Transverse colon (tissue), 4 donors: ENCODE data around the gene DDX51.

Experiments
- CTCF ChIP-seq, 5 experiments: fragments of 200-600 bp in 3 of 5; fragments of 450-650 bp in 2 of 5; sonication (generic) in 3 of 5; IDR thresholded peaks; 1 replicate in 2 of 5; 2 replicates in 3 of 5; pipeline ENCODE4 v1.5.1; 2016 to 2017; ENCODE audit warnings: antibody characterized with exemption in 5 of 5, inconsistent platforms in 3 of 5, mild to moderate bottlenecking in 2 of 5, moderate library complexity in 1 of 5
- EP300 ChIP-seq: sonication (generic); formaldehyde crosslinking; IDR thresholded peaks from one replicate; pipeline ENCODE4 v1.6.1; 2017; ENCODE audit warnings: antibody characterized with exemption, low read depth
- POLR2A ChIP-seq: fragments of 450-650 bp; IDR thresholded peaks from one replicate; pipeline ENCODE4 v1.6.1; 2016; ENCODE audit warnings: antibody characterized with exemption, mild to moderate bottlenecking, moderate library complexity
- POLR2AphosphoS5 ChIP-seq, 3 donors: sonication (generic); formaldehyde crosslinking; IDR thresholded peaks; one replicate each; pipeline ENCODE4 v1.6.1; 2016; ENCODE audit warnings: antibody characterized with exemption in 3 of 3

- TF ChIP-seq CTCF (IDR thresholded peaks at IDR 0.05) (no peak), POLR2AphosphoS5 (IDR thresholded peaks at IDR 0.05) (no peak), EP300 (no peak), POLR2A (no peak)
These were observed 7.8 kb upstream of the DDX51 start for GRCh38 chr12:132151766-132152410.
